ENCODE results near the gene ZFY. TPM values are rescaled to one million over a fixed set of nuclear protein-coding genes. Genes with fewer than 3 reads are reported as not detected.
"Not testable (repeated sequence)": the region's sequence is repeated elsewhere in the genome, so short reads cannot be mapped to it uniquely, and the experiment has no call there.

Gene ZFY
- total RNA-seq, 1 donor from 2014 or later: 23.0 TPM

- Histone ChIP-seq H3K4me1 (ENCODE audit: control insufficient read depth in 3 of 3, insufficient read depth in 3 of 3, low read length in 3 of 3) (peaks cover 0 to 9% (median 3%) of the 10 kb centered on the region in 3 donors), H3K27ac (ENCODE audit: low read depth, low read length) (no peak overlapping the region), H3K36me3 (ENCODE audit: control insufficient read depth in 3 of 3, insufficient read depth in 3 of 3, low read length in 3 of 3) (no peaks in the 10 kb centered on the region), H3K4me3 (ENCODE audit: low read length in 3 of 3) (no peak overlapping the region), H3K27me3 (ENCODE audit: control insufficient read depth in 3 of 3, insufficient read depth in 3 of 3, low read length in 3 of 3) (no peaks in the 10 kb centered on the region), H3K9ac (ENCODE audit: low read depth in 1 of 3, low read length in 3 of 3) (no peak overlapping the region), H3K9me3 (ENCODE audit: control insufficient read depth in 3 of 3, low read length in 3 of 3) (no peaks in the 10 kb centered on the region)
These were observed 30.4 kb downstream of the ZFY start for GRCh38 chrY:2965629-2966028.

DNA sequence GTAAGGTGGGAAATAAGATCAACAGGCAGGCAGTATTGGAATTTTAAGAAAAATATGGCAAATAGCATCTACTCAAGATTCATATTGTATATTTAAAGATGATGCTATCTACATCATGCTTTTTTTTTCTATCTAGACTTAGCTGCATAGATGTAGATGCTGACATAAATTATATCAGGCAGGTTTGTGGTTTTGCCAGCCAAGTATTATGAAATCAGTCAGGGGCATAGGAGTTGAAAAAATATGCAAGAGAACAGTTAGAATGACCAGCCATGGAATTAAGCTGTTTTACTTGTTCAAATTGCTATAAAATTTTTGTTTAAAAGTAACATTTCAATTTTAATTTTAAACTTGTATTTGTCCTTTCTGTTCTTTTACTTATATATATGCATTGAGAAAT lies 34.4 kb downstream of the ZFY start:
- H3K9ac ChIP-seq (ENCODE audit: low read depth in 1 of 3, low read length in 3 of 3): no peak overlapping the region
- H3K4me1 ChIP-seq (ENCODE audit: control insufficient read depth in 3 of 3, insufficient read depth in 3 of 3, low read length in 3 of 3): peaks cover 0 to 9% (median 2%) of the 10 kb centered on the region in 3 donors
- H3K27ac ChIP-seq (ENCODE audit: low read depth, low read length): no peak overlapping the region

DNA sequence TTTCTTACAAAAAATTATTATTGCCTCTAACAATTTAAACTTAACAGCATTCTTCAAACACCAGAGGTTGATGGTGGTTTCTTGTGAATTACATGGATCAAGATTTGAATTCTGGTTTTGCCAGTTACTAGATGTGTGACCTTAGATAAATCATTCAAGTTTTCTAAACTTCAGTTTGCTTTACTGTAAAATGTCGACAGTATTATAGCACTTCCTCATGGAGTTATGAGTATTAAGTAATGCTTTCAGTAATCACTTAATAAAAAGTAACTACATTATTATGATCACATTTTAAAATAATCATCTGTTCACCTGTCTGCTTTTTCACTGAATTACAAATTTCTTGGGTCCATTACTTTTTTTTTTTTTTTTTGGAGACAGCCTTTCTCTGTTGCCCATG lies 37.5 kb downstream of the ZFY start:
- no peak overlapping the region for H3K9ac ChIP-seq (ENCODE audit: low read depth in 1 of 3, low read length in 3 of 3)
- peaks cover 0 to 5% (median 0%) of the 10 kb centered on the region in 3 donors for H3K36me3 ChIP-seq (ENCODE audit: control insufficient read depth in 3 of 3, insufficient read depth in 3 of 3, low read length in 3 of 3)
- no peak overlapping the region for H3K27ac ChIP-seq (ENCODE audit: low read depth, low read length)
- H3K9me3 ChIP-seq (ENCODE audit: control insufficient read depth in 3 of 3, low read length in 3 of 3): no peaks in the 10 kb centered on the region
- H3K4me1 ChIP-seq (ENCODE audit: control insufficient read depth in 3 of 3, insufficient read depth in 3 of 3, low read length in 3 of 3): peaks cover 0 to 5% (median 2%) of the 10 kb centered on the region in 3 donors
- H3K4me3 ChIP-seq (ENCODE audit: low read length in 3 of 3): no peak overlapping the region
- H3K27me3 ChIP-seq (ENCODE audit: control insufficient read depth in 3 of 3, insufficient read depth in 3 of 3, low read length in 3 of 3): no peaks in the 10 kb centered on the region

More for the DNA sequence above, 34.4 kb downstream of the ZFY start:
- H3K9me3 ChIP-seq (ENCODE audit: control insufficient read depth in 3 of 3, low read length in 3 of 3): no peaks in the 10 kb centered on the region
- H3K27me3 ChIP-seq (ENCODE audit: control insufficient read depth in 3 of 3, insufficient read depth in 3 of 3, low read length in 3 of 3): no peaks in the 10 kb centered on the region
- no peak overlapping the region for H3K4me3 ChIP-seq (ENCODE audit: low read length in 3 of 3)
- no peaks in the 10 kb centered on the region for H3K36me3 ChIP-seq (ENCODE audit: control insufficient read depth in 3 of 3, insufficient read depth in 3 of 3, low read length in 3 of 3)

GRCh38 chrY:2973110-2973751 lies 38.0 kb downstream of the ZFY start:
- H3K27me3 ChIP-seq (ENCODE audit: control insufficient read depth in 3 of 3, insufficient read depth in 3 of 3, low read length in 3 of 3): no peaks in the 10 kb centered on the region
- H3K9me3 ChIP-seq (ENCODE audit: control insufficient read depth in 3 of 3, low read length in 3 of 3): no peaks in the 10 kb centered on the region
- no peak overlapping the region for H3K27ac ChIP-seq (ENCODE audit: low read depth, low read length)
- H3K9ac ChIP-seq (ENCODE audit: low read depth in 1 of 3, low read length in 3 of 3): no peak overlapping the region
- H3K4me1 ChIP-seq (ENCODE audit: control insufficient read depth in 3 of 3, insufficient read depth in 3 of 3, low read length in 3 of 3): peaks cover 0 to 5% (median 2%) of the 10 kb centered on the region in 3 donors
- no peak overlapping the region for H3K4me3 ChIP-seq (ENCODE audit: low read length in 3 of 3)
- H3K36me3 ChIP-seq (ENCODE audit: control insufficient read depth in 3 of 3, insufficient read depth in 3 of 3, low read length in 3 of 3): peaks cover 0 to 5% (median 0%) of the 10 kb centered on the region in 3 donors

GRCh38 chrY:2979283-2979682 lies 44.1 kb downstream of the ZFY start:
- Histone ChIP-seq H3K9me3 (ENCODE audit: control insufficient read depth in 3 of 3, low read length in 3 of 3) (no peaks in the 10 kb centered on the region), H3K4me3 (ENCODE audit: low read length in 3 of 3) (no peak overlapping the region), H3K4me1 (ENCODE audit: control insufficient read depth in 3 of 3, insufficient read depth in 3 of 3, low read length in 3 of 3) (no peaks in the 10 kb centered on the region), H3K27ac (ENCODE audit: low read depth, low read length) (no peak overlapping the region), H3K36me3 (ENCODE audit: control insufficient read depth in 3 of 3, insufficient read depth in 3 of 3, low read length in 3 of 3) (peaks cover 0 to 13% (median 12%) of the 10 kb centered on the region in 3 donors), H3K9ac (ENCODE audit: low read depth in 1 of 3, low read length in 3 of 3) (no peak overlapping the region), H3K27me3 (ENCODE audit: control insufficient read depth in 3 of 3, insufficient read depth in 3 of 3, low read length in 3 of 3) (no peaks in the 10 kb centered on the region)

DNA sequence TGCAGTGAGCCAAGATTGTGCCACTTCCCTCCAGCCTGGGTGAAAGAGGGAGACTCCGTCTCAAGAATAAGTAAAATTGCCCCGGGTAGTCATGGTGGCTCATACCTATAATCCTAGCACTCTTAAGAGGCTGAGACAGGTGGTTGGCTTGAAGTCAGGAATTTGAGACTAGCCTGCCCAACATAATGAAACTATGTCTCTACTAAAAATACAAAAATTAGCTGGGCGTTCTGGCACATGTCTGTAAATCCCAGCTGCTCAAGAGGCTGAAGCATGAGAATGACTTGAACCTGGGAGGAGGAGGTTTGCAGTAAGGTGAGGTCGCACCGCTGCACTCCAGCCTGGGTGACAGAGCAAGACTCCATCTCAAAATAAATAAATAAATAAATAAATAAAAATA lies 49.3 kb downstream of the ZFY start:
- H3K4me3 ChIP-seq (ENCODE audit: low read length in 3 of 3): no peak overlapping the region
- no peaks in the 10 kb centered on the region for H3K4me1 ChIP-seq (ENCODE audit: control insufficient read depth in 3 of 3, insufficient read depth in 3 of 3, low read length in 3 of 3)
- peaks cover 0 to 4% (median under 1%) of the 10 kb centered on the region in 3 donors for H3K36me3 ChIP-seq (ENCODE audit: control insufficient read depth in 3 of 3, insufficient read depth in 3 of 3, low read length in 3 of 3)
- no peaks in the 10 kb centered on the region for H3K9me3 ChIP-seq (ENCODE audit: control insufficient read depth in 3 of 3, low read length in 3 of 3)
- no peaks in the 10 kb centered on the region for H3K27me3 ChIP-seq (ENCODE audit: control insufficient read depth in 3 of 3, insufficient read depth in 3 of 3, low read length in 3 of 3)
- no peak overlapping the region for H3K9ac ChIP-seq (ENCODE audit: low read depth in 1 of 3, low read length in 3 of 3)
- no peak overlapping the region for H3K27ac ChIP-seq (ENCODE audit: low read depth, low read length)

GRCh38 chrY:2987178-2987577 lies 52.0 kb downstream of the ZFY start:
- not testable (repeated sequence) for H3K9me3 ChIP-seq (ENCODE audit: control insufficient read depth in 3 of 3, low read length in 3 of 3); H3K4me1 ChIP-seq (ENCODE audit: control insufficient read depth in 3 of 3, insufficient read depth in 3 of 3, low read length in 3 of 3); H3K9ac ChIP-seq (ENCODE audit: low read depth in 1 of 3, low read length in 3 of 3); H3K27me3 ChIP-seq (ENCODE audit: control insufficient read depth in 3 of 3, insufficient read depth in 3 of 3, low read length in 3 of 3); H3K36me3 ChIP-seq (ENCODE audit: control insufficient read depth in 3 of 3, insufficient read depth in 3 of 3, low read length in 3 of 3); H3K27ac ChIP-seq (ENCODE audit: low read depth, low read length); H3K4me3 ChIP-seq (ENCODE audit: low read length in 3 of 3)

GRCh38 chrY:2997369-2997768 lies 62.2 kb downstream of the ZFY start:
- H3K27ac ChIP-seq (ENCODE audit: low read depth, low read length); H3K27me3 ChIP-seq (ENCODE audit: control insufficient read depth in 3 of 3, insufficient read depth in 3 of 3, low read length in 3 of 3); H3K9ac ChIP-seq (ENCODE audit: low read depth in 1 of 3, low read length in 3 of 3); H3K4me3 ChIP-seq (ENCODE audit: low read length in 3 of 3); H3K4me1 ChIP-seq (ENCODE audit: control insufficient read depth in 3 of 3, insufficient read depth in 3 of 3, low read length in 3 of 3); H3K36me3 ChIP-seq (ENCODE audit: control insufficient read depth in 3 of 3, insufficient read depth in 3 of 3, low read length in 3 of 3); H3K9me3 ChIP-seq (ENCODE audit: control insufficient read depth in 3 of 3, low read length in 3 of 3): not testable (repeated sequence)

DNA sequence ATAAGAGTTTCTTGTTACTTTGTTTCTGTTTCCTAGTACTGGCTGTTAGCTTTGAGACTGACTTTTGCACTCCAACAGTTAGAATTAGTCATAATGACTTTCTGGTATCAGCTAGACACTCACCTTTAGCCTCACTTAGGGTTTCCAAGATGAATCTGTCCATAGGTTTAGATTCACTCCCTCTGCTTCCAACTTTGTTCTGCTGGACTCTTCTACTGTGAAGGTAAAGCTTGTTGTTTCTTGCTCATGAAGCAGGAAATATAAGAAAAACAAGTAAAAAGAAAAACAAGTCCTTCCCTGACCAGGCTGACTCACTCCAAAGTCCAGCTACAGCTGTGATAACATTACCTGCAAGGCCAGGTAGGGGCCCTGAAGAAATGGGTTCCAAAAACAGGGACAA lies 67.0 kb downstream of the ZFY start:
- Histone ChIP-seq H3K27ac (ENCODE audit: low read depth, low read length) (no peak overlapping the region), H3K4me3 (ENCODE audit: low read length in 3 of 3) (peak overlapping the region in 1 of 3 donors; percentile 86), H3K9ac (ENCODE audit: low read depth in 1 of 3, low read length in 3 of 3) (peak overlapping the region in 1 of 3 donors; percentile 33), H3K36me3 (ENCODE audit: control insufficient read depth in 3 of 3, insufficient read depth in 3 of 3, low read length in 3 of 3) (no peaks in the 10 kb centered on the region), H3K27me3 (ENCODE audit: control insufficient read depth in 3 of 3, insufficient read depth in 3 of 3, low read length in 3 of 3) (no peaks in the 10 kb centered on the region), H3K4me1 (ENCODE audit: control insufficient read depth in 3 of 3, insufficient read depth in 3 of 3, low read length in 3 of 3) (peaks cover 0 to 8% (median 7%) of the 10 kb centered on the region in 3 donors), H3K9me3 (ENCODE audit: control insufficient read depth in 3 of 3, low read length in 3 of 3) (no peaks in the 10 kb centered on the region)

DNA sequence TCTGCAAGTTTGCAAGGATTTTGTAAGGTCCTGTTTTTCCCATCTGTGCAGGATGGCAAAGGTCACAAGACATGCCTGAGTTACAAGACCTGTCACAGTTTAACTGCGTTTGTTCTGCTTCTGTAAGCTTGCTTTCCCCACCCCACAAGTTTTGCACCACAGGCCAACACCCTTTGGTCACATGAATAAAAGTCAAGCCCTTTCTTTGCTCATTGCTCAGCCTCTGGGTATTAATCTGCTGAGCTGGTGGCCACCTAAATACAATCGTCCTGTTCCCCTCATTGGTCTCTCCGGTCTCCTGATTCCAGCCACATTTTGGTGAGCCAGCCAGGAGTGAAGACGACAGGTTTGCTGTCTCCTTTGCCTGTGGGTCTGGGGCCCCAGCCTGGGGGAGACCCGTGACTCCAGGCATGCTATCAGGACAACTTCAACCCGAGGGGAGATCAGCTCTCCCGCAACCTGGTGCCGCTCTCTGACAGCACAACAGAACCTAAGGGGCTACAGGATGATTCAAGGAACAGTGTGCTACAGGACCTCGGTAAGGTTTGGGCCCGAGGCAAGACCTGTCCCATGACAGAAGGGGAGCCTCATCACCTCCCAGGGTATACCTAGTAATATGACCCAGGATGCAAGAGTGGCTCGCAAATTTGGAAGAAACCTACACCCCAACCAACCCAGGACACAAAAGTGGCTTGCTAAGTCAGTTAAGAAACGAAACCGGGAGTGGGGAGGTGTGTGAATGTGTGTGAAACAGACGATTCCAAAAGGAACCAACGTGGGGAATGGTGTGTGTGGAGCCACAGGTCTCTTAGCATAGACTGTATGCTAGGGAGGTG lies 67.7 kb downstream of the ZFY start:
- H3K27ac ChIP-seq (ENCODE audit: low read depth, low read length): no peak overlapping the region
- H3K9ac ChIP-seq (ENCODE audit: low read depth in 1 of 3, low read length in 3 of 3): peak overlapping the region in 2 of 3 donors; percentile 81 to 82
- H3K9me3 ChIP-seq (ENCODE audit: control insufficient read depth in 3 of 3, low read length in 3 of 3): no peaks in the 10 kb centered on the region
- H3K27me3 ChIP-seq (ENCODE audit: control insufficient read depth in 3 of 3, insufficient read depth in 3 of 3, low read length in 3 of 3): no peaks in the 10 kb centered on the region
- no peaks in the 10 kb centered on the region for H3K36me3 ChIP-seq (ENCODE audit: control insufficient read depth in 3 of 3, insufficient read depth in 3 of 3, low read length in 3 of 3)
- H3K4me3 ChIP-seq (ENCODE audit: low read length in 3 of 3): peak overlapping the region in 2 of 3 donors; percentile 73 to 86
- peaks cover 0 to 8% (median 7%) of the 10 kb centered on the region in 3 donors for H3K4me1 ChIP-seq (ENCODE audit: control insufficient read depth in 3 of 3, insufficient read depth in 3 of 3, low read length in 3 of 3)

Data from skeletal muscle tissue (tissue), 4 donors.